CD4-positive, alpha-beta memory T cell (primary cell): Measurements from ENCODE around the gene CBX8. TPM values are rescaled to one million over a fixed set of nuclear protein-coding genes. Genes with fewer than 3 reads are reported as not detected.

Source experiments
- CTCF ChIA-PET: fragments of 350-600 bp; sonication (Branson Sonifier 250); formaldehyde crosslinking; loops from one replicate; lab custom pipeline; 2021; ENCODE audit warnings: inconsistent platforms; ENCODE audit not compliant: partially characterized antibody; lab: Charles Lee
- POLR2A ChIA-PET: fragments of 350-600 bp; sonication (Branson Sonifier 250); formaldehyde crosslinking; loops from one replicate; lab custom pipeline; 2021; ENCODE audit not compliant: partially characterized antibody; lab: Charles Lee
- DNase-seq, 5 donors: peaks; one replicate each; pipeline versions ENCODE4 v3.0.0 to v3.0.0-alpha.2; 2020 to 2022; ENCODE audit warnings: mixed read lengths in 1 of 5
- H3K27ac ChIP-seq: one replicate; pipeline ENCODE4 v1.7.0; 2013; ENCODE audit warnings: low read depth, low read length
- H3K27me3 ChIP-seq: 2 replicates; pipeline ENCODE4 v1.7.0; 2013; ENCODE audit warnings: mild to moderate bottlenecking, low read length, moderate library complexity; ENCODE audit not compliant: insufficient read depth
- H3K36me3 ChIP-seq: 2 replicates; pipeline ENCODE4 v1.7.0; 2013; ENCODE audit warnings: mild to moderate bottlenecking, low read length, moderate library complexity; ENCODE audit not compliant: insufficient read depth
- H3K4me1 ChIP-seq: 2 replicates; pipeline ENCODE4 v1.7.0; 2013; ENCODE audit warnings: mild to moderate bottlenecking, low read length, moderate library complexity; ENCODE audit not compliant: insufficient read depth
- H3K4me3 ChIP-seq, 2 donors: one replicate each; pipeline ENCODE4 v1.7.0; 2013; ENCODE audit warnings: low read length in 2 of 2, mild to moderate bottlenecking in 1 of 2
- H3K9me3 ChIP-seq, 2 donors: one replicate each; pipeline ENCODE4 v1.7.0; 2013; ENCODE audit warnings: low read length in 2 of 2, control low read depth in 1 of 2; ENCODE audit not compliant: control insufficient read depth in 1 of 2
- H3K27ac Mint-ChIP-seq, 7 donors: one replicate each; pipeline ENCODE4 v1.8.0; 2020 to 2021; ENCODE audit warnings: mixed read lengths in 7 of 7, mild to moderate bottlenecking in 6 of 7, inconsistent platforms in 3 of 7, moderate library complexity in 3 of 7
- H3K27me3 Mint-ChIP-seq, 2 donors: one replicate each; pipeline ENCODE4 v1.8.0; 2020 to 2021; ENCODE audit warnings: mixed read lengths in 2 of 2
- H3K36me3 Mint-ChIP-seq, 2 donors: one replicate each; pipeline ENCODE4 v1.8.0; 2020 to 2021; ENCODE audit warnings: mixed read lengths in 2 of 2, inconsistent platforms in 1 of 2, mild to moderate bottlenecking in 1 of 2
- H3K4me1 Mint-ChIP-seq, 4 donors: one replicate each; pipeline ENCODE4 v1.8.0; 2020 to 2021; ENCODE audit warnings: mixed read lengths in 4 of 4, mild to moderate bottlenecking in 1 of 4
- H3K4me3 Mint-ChIP-seq, 8 donors: one replicate each; pipeline ENCODE4 v1.8.0; 2020 to 2021; ENCODE audit warnings: mixed read lengths in 8 of 8, mild to moderate bottlenecking in 7 of 8, moderate library complexity in 6 of 8, inconsistent platforms in 3 of 8
- H3K9me3 Mint-ChIP-seq, 8 donors: one replicate each; pipeline ENCODE4 v1.8.0; 2020 to 2021; ENCODE audit warnings: mixed read lengths in 8 of 8, mild to moderate bottlenecking in 5 of 8, inconsistent platforms in 3 of 8, moderate library complexity in 1 of 8
- intact Hi-C: fragments of 100-400 bp; cut with micrococcal nuclease; formaldehyde crosslinking; loops from one replicate; pipeline ENCODE4 v1.15.1; 2023
- polyA plus RNA-seq, 2 donors: library from polyadenylated mRNA; unstranded; fragments of 300-500 nt; fragmentation: Illumina TruSeq; gene quantifications; one replicate each; pipeline ENCODE4 v1.2.3, GENCODE V29; 2021
- total RNA-seq, 2 experiments: library from RNA; stranded (reverse); gene quantifications; one replicate each; pipeline ENCODE4 v1.2.3, GENCODE V29; 2021

CBX8 gene
- total and polyA plus RNA-seq, 4 experiments from 2014 or later, result 0.29 to 4.1 (median 1.6) TPM

DNA sequence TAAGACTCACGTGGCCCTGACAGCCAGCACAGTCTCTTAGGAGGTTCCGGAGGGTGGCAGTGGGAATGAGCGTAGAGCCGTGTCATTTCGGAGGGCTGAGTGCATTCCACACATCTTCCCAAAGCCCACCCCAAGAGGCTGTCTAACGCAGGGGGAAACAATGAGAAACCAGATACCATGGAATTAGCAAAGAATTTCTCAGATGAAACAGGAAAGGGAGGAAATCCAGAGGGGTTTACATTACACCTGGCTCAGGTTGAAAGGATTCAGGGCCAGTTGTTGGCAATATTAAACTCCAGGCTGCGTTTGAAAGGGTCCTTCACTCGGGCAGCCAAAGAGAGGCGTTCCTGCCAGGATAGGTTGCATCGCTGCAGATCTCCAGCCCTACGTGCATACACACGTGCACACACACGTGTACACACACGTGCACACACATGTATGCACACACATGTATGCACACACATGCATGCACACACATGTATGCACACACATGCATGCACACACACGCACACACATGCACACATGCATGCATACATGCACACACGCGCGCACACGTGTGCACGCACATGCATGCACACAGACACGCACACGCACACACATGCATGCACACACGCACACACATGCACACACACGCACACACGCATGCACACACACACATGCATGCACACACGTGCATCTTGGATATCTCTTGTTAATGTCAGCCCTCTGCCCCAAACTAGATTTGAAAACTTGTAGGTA is 30.1 kb upstream of the CBX8 start:
- Histone ChIP-seq H3K27ac (no peak overlapping the region), H3K4me3 (no peak overlapping the region), H3K4me1 (peaks cover 23% of the 10 kb centered on the region), H3K36me3 (no peaks in the 10 kb centered on the region), H3K27me3 (no peaks in the 10 kb centered on the region), H3K9me3 (no peaks in the 10 kb centered on the region)
- peaks cover 0 to 5% of the 10 kb centered on the region in 2 donors for H3K27me3 Mint-ChIP-seq
- ChIA-PET POLR2A (no interaction called here), CTCF (no interaction called here)
- H3K36me3 Mint-ChIP-seq, result no peaks in the 10 kb centered on the region
- H3K9me3 Mint-ChIP-seq, result peaks cover 0 to 2% (median 0%) of the 10 kb centered on the region in 8 donors
- DNase-seq, result no peak
- H3K4me1 Mint-ChIP-seq, result peaks cover 7 to 17% (median 13%) of the 10 kb centered on the region in 4 donors
- peak overlapping the region in 1 of 7 donors; percentile 14 for H3K27ac Mint-ChIP-seq
- intact Hi-C loops, result no loop called here
- no peak overlapping the region for H3K4me3 Mint-ChIP-seq

DNA sequence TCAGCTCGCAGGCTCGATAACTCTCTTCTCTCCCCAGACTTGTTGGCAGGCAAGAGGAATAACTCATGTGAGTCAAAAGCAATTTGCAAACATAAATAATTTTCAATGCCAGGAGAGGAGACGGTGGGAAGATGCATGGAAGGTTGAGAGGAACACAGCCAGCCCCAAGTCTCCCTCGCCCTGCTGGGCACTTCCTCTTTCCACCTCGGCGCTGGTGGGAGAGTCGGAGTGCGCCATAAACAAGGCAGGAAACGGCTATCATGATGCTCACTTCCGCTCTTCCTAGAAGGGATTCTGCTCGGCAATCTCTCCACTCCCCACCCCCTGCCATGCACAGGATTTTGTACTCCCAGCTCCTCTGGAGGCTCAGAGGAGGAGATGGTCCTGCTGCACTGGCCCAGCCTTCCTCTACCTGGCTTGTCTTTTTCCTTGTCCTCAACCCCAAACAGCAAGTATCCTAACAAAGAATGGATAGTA is 29.4 kb upstream of the CBX8 start:
- ChIA-PET CTCF (no interaction called here), POLR2A (interaction anchor here (1.2 to 2.3 kb wide), 2 partner anchors 13 to 29 kb away, joined by 3 to 8 read pairs; partner anchors contain the start of genes CBX4 and CBX8)
- Histone ChIP-seq H3K27me3 (no peaks in the 10 kb centered on the region), H3K4me3 (no peak overlapping the region), H3K27ac (no peak overlapping the region), H3K9me3 (no peaks in the 10 kb centered on the region), H3K36me3 (no peaks in the 10 kb centered on the region), H3K4me1 (peaks cover 21% of the 10 kb centered on the region)
- peaks cover 6 to 16% (median 12%) of the 10 kb centered on the region in 4 donors for H3K4me1 Mint-ChIP-seq
- H3K4me3 Mint-ChIP-seq, result no peak overlapping the region
- H3K27me3 Mint-ChIP-seq, result peaks cover 0 to 5% of the 10 kb centered on the region in 2 donors
- H3K36me3 Mint-ChIP-seq, result no peaks in the 10 kb centered on the region
- H3K9me3 Mint-ChIP-seq, result peaks cover 0 to 2% (median 0%) of the 10 kb centered on the region in 8 donors
- DNase-seq, result no peak
- peak overlapping the region in 1 of 7 donors; percentile 14 for H3K27ac Mint-ChIP-seq
- intact Hi-C loops, result no loop called here

DNA sequence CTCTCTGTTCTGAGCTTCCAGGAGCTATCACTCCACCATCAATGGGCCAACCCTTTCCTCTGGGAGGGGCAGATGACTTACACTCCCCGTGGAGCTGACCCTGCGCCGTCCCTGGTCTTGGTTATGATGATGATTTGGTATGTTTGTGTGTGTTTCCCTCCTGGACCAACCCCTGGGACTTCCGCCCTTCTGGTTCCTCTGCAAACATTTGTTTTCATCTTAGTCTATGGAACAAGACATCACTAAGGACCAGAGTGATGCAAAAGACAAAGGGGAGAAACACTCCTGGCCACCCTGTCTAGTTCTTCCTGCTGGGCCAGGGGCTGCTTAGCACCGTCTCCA is 28.7 kb upstream of the CBX8 start:
- no peaks in the 10 kb centered on the region for H3K36me3 Mint-ChIP-seq
- intact Hi-C loops, result no loop called here
- Histone ChIP-seq H3K27ac (no peak overlapping the region), H3K27me3 (no peaks in the 10 kb centered on the region), H3K4me1 (peaks cover 14% of the 10 kb centered on the region), H3K36me3 (no peaks in the 10 kb centered on the region), H3K9me3 (no peaks in the 10 kb centered on the region), H3K4me3 (no peak overlapping the region)
- no peak for DNase-seq
- no peak overlapping the region for H3K4me3 Mint-ChIP-seq
- ChIA-PET POLR2A (interaction anchor here (0.9 to 2.3 kb wide), 3 partner anchors 10 to 29 kb away, joined by 3 to 8 read pairs (median 3); partner anchors contain the start of genes CBX4 and CBX8), CTCF (interaction anchor here (1.3 kb wide), 1 partner anchor 10 kb away, joined by 7 read pairs; no protein-coding TSS in a partner anchor)
- H3K27me3 Mint-ChIP-seq, result peaks cover 0 to 5% of the 10 kb centered on the region in 2 donors
- peaks cover 0 to 2% (median 0%) of the 10 kb centered on the region in 8 donors for H3K9me3 Mint-ChIP-seq
- no peak overlapping the region for H3K27ac Mint-ChIP-seq
- H3K4me1 Mint-ChIP-seq, result peaks cover 6 to 16% (median 11%) of the 10 kb centered on the region in 4 donors

DNA sequence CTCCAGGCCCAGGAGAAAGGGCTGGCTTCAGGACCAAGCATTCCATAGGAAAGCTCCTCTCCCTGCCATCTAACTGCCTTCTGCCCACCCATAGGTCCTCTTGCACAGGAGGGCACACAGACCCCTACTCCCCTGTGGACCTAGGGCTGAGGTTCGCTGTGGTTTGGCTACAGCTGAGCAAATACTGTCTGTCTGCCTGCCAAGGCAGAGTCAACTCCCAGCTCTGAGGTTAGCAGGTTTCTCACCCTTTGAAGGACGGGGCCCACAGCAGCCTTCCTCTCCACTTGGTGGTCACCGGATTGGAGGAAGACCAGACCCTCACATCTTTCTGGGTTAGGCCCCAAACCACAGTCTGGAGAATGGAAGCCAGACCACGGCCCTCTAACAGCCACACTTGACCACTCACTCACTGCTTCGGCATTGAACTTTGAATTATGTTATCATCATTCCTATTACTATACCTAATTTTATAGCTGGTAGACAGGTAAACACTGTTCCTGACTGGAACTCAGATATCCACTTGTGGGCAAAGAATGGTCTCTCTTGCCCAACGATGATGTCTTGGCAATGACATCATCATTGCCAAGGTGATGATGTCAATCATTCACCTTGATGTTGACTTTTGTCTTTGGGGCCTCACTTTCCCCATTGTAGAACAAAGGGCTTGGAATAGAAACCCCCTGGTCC is 28.2 kb upstream of the CBX8 start:
- H3K4me3 Mint-ChIP-seq, result no peak overlapping the region
- peaks cover 1 to 5% of the 10 kb centered on the region in 2 donors for H3K27me3 Mint-ChIP-seq
- Histone ChIP-seq H3K27me3 (no peaks in the 10 kb centered on the region), H3K27ac (no peak overlapping the region), H3K4me3 (no peak overlapping the region), H3K36me3 (no peaks in the 10 kb centered on the region), H3K4me1 (peaks cover 14% of the 10 kb centered on the region), H3K9me3 (no peaks in the 10 kb centered on the region)
- DNase-seq, result no peak
- intact Hi-C loops, result no loop called here
- CTCF ChIA-PET, result interaction anchor here (1.2 to 1.3 kb wide), 2 partner anchors 10 to 36 kb away, joined by 5 to 7 read pairs; no protein-coding TSS in a partner anchor
- POLR2A ChIA-PET, result interaction anchor here (0.9 to 2.3 kb wide), 3 partner anchors 11 to 28 kb away, joined by 3 to 8 read pairs (median 3); partner anchors contain the start of genes CBX4 and CBX8
- peaks cover 6 to 16% (median 11%) of the 10 kb centered on the region in 4 donors for H3K4me1 Mint-ChIP-seq
- H3K36me3 Mint-ChIP-seq, result no peaks in the 10 kb centered on the region
- peaks cover 0 to 2% (median 0%) of the 10 kb centered on the region in 8 donors for H3K9me3 Mint-ChIP-seq
- no peak overlapping the region for H3K27ac Mint-ChIP-seq

DNA sequence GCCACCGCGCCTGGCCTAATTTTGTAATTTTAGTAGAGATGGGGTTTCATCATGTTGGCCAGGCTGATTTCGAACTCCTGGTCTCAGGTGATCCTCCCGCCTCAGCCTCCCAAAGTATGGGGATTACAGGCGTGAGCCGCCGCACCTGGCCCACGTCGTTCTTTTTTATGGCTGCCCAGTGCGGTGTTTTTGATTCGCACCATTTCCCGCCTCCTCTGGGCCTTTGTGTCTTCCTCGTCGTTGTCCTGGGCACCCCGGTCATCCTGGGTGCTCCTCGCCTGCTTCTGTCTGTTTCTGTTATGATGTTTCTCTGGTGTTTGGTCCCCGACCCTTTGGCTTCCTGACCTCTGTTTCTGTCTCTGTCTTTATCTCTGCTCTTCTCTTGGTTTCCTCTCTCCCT is 27.4 kb upstream of the CBX8 start:
- Mint-ChIP-seq H3K27ac (peak overlapping the region in 1 of 7 donors; percentile 51), H3K36me3 (no peaks in the 10 kb centered on the region), H3K9me3 (peaks cover 0 to 2% (median 0%) of the 10 kb centered on the region in 8 donors), H3K4me3 (no peak overlapping the region), H3K27me3 (peaks cover 2 to 5% of the 10 kb centered on the region in 2 donors), H3K4me1 (peaks cover 6 to 12% (median 11%) of the 10 kb centered on the region in 4 donors)
- no peak overlapping the region for H3K4me3 ChIP-seq
- no peaks in the 10 kb centered on the region for H3K9me3 ChIP-seq
- H3K4me1 ChIP-seq, result peaks cover 14% of the 10 kb centered on the region
- no peak overlapping the region for H3K27ac ChIP-seq
- H3K36me3 ChIP-seq, result no peaks in the 10 kb centered on the region
- ChIA-PET POLR2A (interaction anchor here (0.9 to 2.3 kb wide), 2 partner anchors 13 to 15 kb away, joined by 3 to 8 read pairs; partner anchors contain the start of gene CBX4), CTCF (interaction anchor here (1.2 kb wide), 1 partner anchor 35 kb away, joined by 5 read pairs; no protein-coding TSS in a partner anchor)
- no peaks in the 10 kb centered on the region for H3K27me3 ChIP-seq
- DNase-seq, result no peak
- intact Hi-C loops, result no loop called here

DNA sequence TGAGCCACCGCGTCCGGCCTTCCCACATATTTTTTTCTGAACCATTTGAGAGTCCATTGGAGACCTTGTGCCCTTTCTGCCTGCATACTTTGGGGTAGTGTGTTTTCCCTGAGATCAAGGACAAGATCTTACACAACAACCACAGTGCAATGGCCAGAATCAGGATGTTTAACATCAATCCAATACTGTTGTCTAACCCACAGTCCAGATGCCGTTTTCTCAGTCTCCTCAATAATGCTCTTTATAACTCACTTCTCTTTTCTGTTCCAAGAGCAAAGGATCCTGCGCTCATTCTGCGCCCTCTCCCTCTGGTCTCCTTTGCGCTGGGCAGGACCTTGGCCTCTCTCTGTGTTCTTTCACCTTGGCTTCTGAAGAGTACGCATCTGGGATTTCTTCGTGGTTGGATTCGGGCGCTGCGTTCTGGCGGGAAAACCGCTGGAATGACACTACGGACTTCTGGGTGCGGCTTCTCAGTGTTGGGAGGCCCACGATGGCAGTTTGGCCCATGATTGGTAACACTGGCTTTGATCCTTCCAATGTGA is 25.8 kb upstream of the CBX8 start:
- Histone ChIP-seq H3K27me3 (no peaks in the 10 kb centered on the region), H3K27ac (no peak overlapping the region), H3K36me3 (no peaks in the 10 kb centered on the region), H3K9me3 (no peaks in the 10 kb centered on the region), H3K4me3 (no peak overlapping the region), H3K4me1 (peaks cover 9% of the 10 kb centered on the region)
- Mint-ChIP-seq H3K27me3 (peaks cover 5 to 9% of the 10 kb centered on the region in 2 donors), H3K4me3 (no peak overlapping the region), H3K27ac (no peak overlapping the region), H3K36me3 (no peaks in the 10 kb centered on the region), H3K9me3 (peaks cover 0 to 2% (median 0%) of the 10 kb centered on the region in 8 donors), H3K4me1 (peaks cover 6 to 11% (median 8%) of the 10 kb centered on the region in 4 donors)
- POLR2A ChIA-PET, result interaction anchor here (1.3 to 32.1 kb wide), 4 partner anchors 10 to 26 kb away, joined by 3 to 503 read pairs (median 5); partner anchors contain the start of genes CBX4 and CBX8
- CTCF ChIA-PET, result interaction anchor here (1.0 kb wide), 1 partner anchor 77 kb away, joined by 5 read pairs; no protein-coding TSS in a partner anchor
- DNase-seq, result no peak
- intact Hi-C loops, result no loop called here
